ENCODE results near the gene CDC6. TPM values are rescaled to one million over a fixed set of nuclear protein-coding genes. Genes with fewer than 3 reads are reported as not detected.

CDC6 gene
- total and polyA plus RNA-seq, 7 donors, result 0.27 to 2.5 (median 0.86) TPM

DNA sequence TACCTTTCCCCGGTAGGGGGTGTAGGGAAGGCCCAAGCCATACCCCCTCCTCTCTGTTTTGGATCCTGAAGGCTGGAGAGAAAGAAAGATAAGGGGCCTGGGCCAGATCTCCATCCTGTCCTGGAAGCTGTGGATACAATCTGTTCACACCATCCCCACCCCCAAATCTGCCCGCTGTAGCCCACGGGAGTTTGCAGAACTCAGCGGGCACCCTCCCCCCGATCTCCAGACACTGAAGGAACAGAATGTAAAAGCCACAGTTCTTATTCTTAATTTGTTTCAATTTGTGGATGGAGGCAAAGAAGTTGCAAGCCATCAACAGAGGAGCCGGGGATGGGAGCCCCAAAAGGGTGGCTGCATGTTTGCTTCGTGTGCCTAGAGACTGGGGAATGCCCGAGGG, 49.7 kb downstream of the CDC6 start:
- 82 to 88% (median 85%) methylated on average over 8 of the region's 8 CpGs for WGBS, 3 donors
- DNase-seq (no peak), ATAC-seq (no peak)
- TF ChIP-seq, protein P1, sequence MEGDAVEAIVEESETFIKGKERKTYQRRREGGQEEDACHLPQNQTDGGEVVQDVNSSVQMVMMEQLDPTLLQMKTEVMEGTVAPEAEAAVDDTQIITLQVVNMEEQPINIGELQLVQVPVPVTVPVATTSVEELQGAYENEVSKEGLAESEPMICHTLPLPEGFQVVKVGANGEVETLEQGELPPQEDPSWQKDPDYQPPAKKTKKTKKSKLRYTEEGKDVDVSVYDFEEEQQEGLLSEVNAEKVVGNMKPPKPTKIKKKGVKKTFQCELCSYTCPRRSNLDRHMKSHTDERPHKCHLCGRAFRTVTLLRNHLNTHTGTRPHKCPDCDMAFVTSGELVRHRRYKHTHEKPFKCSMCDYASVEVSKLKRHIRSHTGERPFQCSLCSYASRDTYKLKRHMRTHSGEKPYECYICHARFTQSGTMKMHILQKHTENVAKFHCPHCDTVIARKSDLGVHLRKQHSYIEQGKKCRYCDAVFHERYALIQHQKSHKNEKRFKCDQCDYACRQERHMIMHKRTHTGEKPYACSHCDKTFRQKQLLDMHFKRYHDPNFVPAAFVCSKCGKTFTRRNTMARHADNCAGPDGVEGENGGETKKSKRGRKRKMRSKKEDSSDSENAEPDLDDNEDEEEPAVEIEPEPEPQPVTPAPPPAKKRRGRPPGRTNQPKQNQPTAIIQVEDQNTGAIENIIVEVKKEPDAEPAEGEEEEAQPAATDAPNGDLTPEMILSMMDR (IDR thresholded peaks at IDR 0.05), result no peak
- Histone ChIP-seq H3K36me3 (ENCODE audit: insufficient read depth in 1 of 2, low read depth in 1 of 2) (peaks cover 0 to 16% of the 10 kb centered on the region in 2 donors), H3K4me3 (no peak overlapping the region), H3K27me3 (ENCODE audit: insufficient read depth in 3 of 3, low read length in 2 of 3) (no peaks in the 10 kb centered on the region), H3K9me3 (no peaks in the 10 kb centered on the region), H3K4me1 (peaks cover 86% of the 10 kb centered on the region), H3K27ac (peak overlapping the region; percentile 97)
- intact Hi-C loops (cut with DNase I), result no loop called here

DNA sequence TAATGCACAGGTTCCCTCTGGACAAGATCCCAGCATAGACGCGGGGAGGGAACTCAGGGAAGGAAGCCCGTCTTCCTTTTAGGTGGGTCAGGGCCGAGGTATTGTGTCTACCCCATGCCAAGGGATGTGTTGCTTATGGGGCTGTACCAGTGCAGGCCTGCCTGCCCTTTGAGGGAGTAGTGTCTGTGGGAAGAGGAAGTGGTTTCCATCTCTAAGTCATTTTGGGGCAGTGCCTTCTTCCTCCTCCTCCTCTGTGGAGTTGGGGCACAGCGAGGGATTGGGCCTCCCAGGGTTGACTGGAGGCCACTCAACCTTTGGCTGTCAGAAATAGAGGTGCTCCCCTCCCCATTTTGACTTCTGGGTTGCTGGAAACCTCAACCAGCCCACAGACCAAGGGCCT, 50.4 kb downstream of the CDC6 start:
- no peak for ATAC-seq
- H3K4me3 ChIP-seq, result no peak overlapping the region
- WGBS, 3 donors, result 79 to 87% (median 80%) methylated on average over 5 of the region's 5 CpGs
- H3K36me3 ChIP-seq (ENCODE audit: insufficient read depth in 1 of 2, low read depth in 1 of 2), result peaks cover 0 to 12% of the 10 kb centered on the region in 2 donors
- DNase-seq, result no peak
- H3K27me3 ChIP-seq (ENCODE audit: insufficient read depth in 3 of 3, low read length in 2 of 3), result no peaks in the 10 kb centered on the region
- TF ChIP-seq, protein P1 (IDR thresholded peaks at IDR 0.05), result no peak
- intact Hi-C loops (cut with DNase I), result no loop called here
- H3K4me1 ChIP-seq, result peaks cover 79% of the 10 kb centered on the region
- no peaks in the 10 kb centered on the region for H3K9me3 ChIP-seq
- H3K27ac ChIP-seq, result peak overlapping the region; percentile 46

DNA sequence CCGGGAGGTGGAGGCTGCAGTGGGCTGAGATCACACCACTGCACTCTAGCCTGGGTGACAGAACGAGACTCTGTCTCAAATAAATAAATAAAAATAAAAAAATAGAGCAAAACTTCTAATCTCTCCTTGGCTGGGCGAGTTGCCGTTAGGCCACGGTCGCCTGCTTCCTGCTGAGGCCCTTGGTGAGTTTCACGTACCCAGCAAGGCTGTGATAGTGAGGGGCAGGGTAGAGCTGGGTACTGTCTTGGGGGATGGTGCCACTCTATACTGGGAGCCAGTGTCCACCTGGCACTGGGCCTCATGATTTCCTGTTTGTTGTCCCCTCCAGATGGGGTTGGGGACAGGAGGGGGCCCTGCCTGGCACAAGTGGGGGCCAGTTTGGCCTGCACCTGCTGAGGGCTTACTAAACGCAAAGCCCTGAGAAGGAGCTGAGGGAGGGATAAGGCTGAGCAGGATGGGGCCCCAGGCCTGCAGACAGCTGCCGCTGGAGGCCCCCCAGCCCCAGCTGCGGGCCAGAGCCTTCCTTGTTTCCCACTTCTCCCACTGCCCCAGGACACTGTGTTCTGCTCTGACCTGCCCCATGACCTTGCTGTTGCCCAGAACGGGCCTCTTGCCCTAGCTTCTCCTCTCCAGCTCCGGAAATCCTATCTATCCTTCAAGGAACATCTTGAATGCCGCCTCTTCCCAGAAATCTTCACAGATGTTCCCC, 51.4 kb downstream of the CDC6 start:
- no peaks in the 10 kb centered on the region for H3K27me3 ChIP-seq (ENCODE audit: insufficient read depth in 3 of 3, low read length in 2 of 3)
- peaks cover 79% of the 10 kb centered on the region for H3K4me1 ChIP-seq
- TF ChIP-seq, protein P1 (IDR thresholded peaks at IDR 0.05), result no peak
- intact Hi-C loops (cut with DNase I), result no loop called here
- DNase-seq (peak in 1 of 2 donors; percentile 55), ATAC-seq (peak in 1 of 4 donors; percentile 12)
- 49 to 63% (median 54%) methylated on average over 13 of the region's 13 CpGs for WGBS, 3 donors
- H3K9me3 ChIP-seq, result no peaks in the 10 kb centered on the region
- H3K27ac ChIP-seq, result peak overlapping the region; percentile 93
- H3K36me3 ChIP-seq (ENCODE audit: insufficient read depth in 1 of 2, low read depth in 1 of 2), result peaks cover 0 to 10% of the 10 kb centered on the region in 2 donors
- H3K4me3 ChIP-seq, result no peak overlapping the region

DNA sequence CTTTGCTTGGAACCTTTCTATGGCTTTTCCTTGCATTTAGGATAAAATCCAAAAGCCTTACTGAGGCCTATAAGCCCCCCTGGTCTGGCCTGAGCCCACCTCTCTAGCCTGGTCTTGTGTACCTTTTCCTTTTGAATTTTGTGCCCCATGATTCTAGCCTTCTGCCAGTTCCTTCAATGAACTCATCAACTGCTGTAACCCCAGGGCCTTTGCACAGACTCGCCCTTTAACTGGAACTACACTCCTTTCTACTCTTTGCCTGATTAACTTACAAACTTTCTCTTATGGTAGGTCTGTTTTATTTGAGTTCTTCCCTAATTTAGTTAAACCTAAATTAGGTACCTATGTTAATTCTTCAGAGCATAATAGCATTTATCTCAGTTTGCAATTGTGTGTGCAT, 52.6 kb downstream of the CDC6 start:
- intact Hi-C loops (cut with DNase I), result no loop called here
- peak overlapping the region; percentile 81 for H3K4me3 ChIP-seq
- WGBS, 3 donors, result 97 to 100% (median 100%) methylated on average over 1 of the region's 1 CpG
- H3K9me3 ChIP-seq, result no peaks in the 10 kb centered on the region
- peaks cover 0 to 10% of the 10 kb centered on the region in 2 donors for H3K36me3 ChIP-seq (ENCODE audit: insufficient read depth in 1 of 2, low read depth in 1 of 2)
- TF ChIP-seq, protein P1 (IDR thresholded peaks at IDR 0.05), result no peak
- peak overlapping the region; percentile 93 for H3K27ac ChIP-seq
- H3K4me1 ChIP-seq, result peaks cover 79% of the 10 kb centered on the region
- no peak for DNase-seq
- no peak for ATAC-seq
- no peaks in the 10 kb centered on the region for H3K27me3 ChIP-seq (ENCODE audit: insufficient read depth in 3 of 3, low read length in 2 of 3)
